CD4-positive, alpha-beta memory T cell (primary cell): ENCODE results near the gene SNX33. TPM values are rescaled to one million over a fixed set of nuclear protein-coding genes. Genes with fewer than 3 reads are reported as not detected.
A peak's percentile ranks its signal among the peaks of the same experiment; 100 is the strongest.
"Not testable (repeated sequence)": the region's sequence is repeated elsewhere in the genome, so short reads cannot be mapped to it uniquely, and the experiment has no call there.

ENCODE experiments used
- CTCF ChIA-PET: fragments of 350-600 bp; sonication (Branson Sonifier 250); formaldehyde crosslinking; loops from one replicate; lab custom pipeline; 2021; ENCODE audit warnings: inconsistent platforms; ENCODE audit not compliant: partially characterized antibody; lab: Charles Lee
- POLR2A ChIA-PET: fragments of 350-600 bp; sonication (Branson Sonifier 250); formaldehyde crosslinking; loops from one replicate; lab custom pipeline; 2021; ENCODE audit not compliant: partially characterized antibody; lab: Charles Lee
- DNase-seq, 5 donors: peaks; one replicate each; pipeline versions ENCODE4 v3.0.0 to v3.0.0-alpha.2; 2020 to 2022; ENCODE audit warnings: mixed read lengths in 1 of 5
- H3K27ac ChIP-seq: one replicate; pipeline ENCODE4 v1.7.0; 2013; ENCODE audit warnings: low read depth, low read length
- H3K27me3 ChIP-seq: 2 replicates; pipeline ENCODE4 v1.7.0; 2013; ENCODE audit warnings: mild to moderate bottlenecking, low read length, moderate library complexity; ENCODE audit not compliant: insufficient read depth
- H3K36me3 ChIP-seq: 2 replicates; pipeline ENCODE4 v1.7.0; 2013; ENCODE audit warnings: mild to moderate bottlenecking, low read length, moderate library complexity; ENCODE audit not compliant: insufficient read depth
- H3K4me1 ChIP-seq: 2 replicates; pipeline ENCODE4 v1.7.0; 2013; ENCODE audit warnings: mild to moderate bottlenecking, low read length, moderate library complexity; ENCODE audit not compliant: insufficient read depth
- H3K4me3 ChIP-seq, 2 donors: one replicate each; pipeline ENCODE4 v1.7.0; 2013; ENCODE audit warnings: low read length in 2 of 2, mild to moderate bottlenecking in 1 of 2
- H3K9me3 ChIP-seq, 2 donors: one replicate each; pipeline ENCODE4 v1.7.0; 2013; ENCODE audit warnings: low read length in 2 of 2, control low read depth in 1 of 2; ENCODE audit not compliant: control insufficient read depth in 1 of 2
- H3K27ac Mint-ChIP-seq, 7 donors: one replicate each; pipeline ENCODE4 v1.8.0; 2020 to 2021; ENCODE audit warnings: mixed read lengths in 7 of 7, mild to moderate bottlenecking in 6 of 7, inconsistent platforms in 3 of 7, moderate library complexity in 3 of 7
- H3K27me3 Mint-ChIP-seq, 2 donors: one replicate each; pipeline ENCODE4 v1.8.0; 2020 to 2021; ENCODE audit warnings: mixed read lengths in 2 of 2
- H3K36me3 Mint-ChIP-seq, 2 donors: one replicate each; pipeline ENCODE4 v1.8.0; 2020 to 2021; ENCODE audit warnings: mixed read lengths in 2 of 2, inconsistent platforms in 1 of 2, mild to moderate bottlenecking in 1 of 2
- H3K4me1 Mint-ChIP-seq, 4 donors: one replicate each; pipeline ENCODE4 v1.8.0; 2020 to 2021; ENCODE audit warnings: mixed read lengths in 4 of 4, mild to moderate bottlenecking in 1 of 4
- H3K4me3 Mint-ChIP-seq, 8 donors: one replicate each; pipeline ENCODE4 v1.8.0; 2020 to 2021; ENCODE audit warnings: mixed read lengths in 8 of 8, mild to moderate bottlenecking in 7 of 8, moderate library complexity in 6 of 8, inconsistent platforms in 3 of 8
- H3K9me3 Mint-ChIP-seq, 8 donors: one replicate each; pipeline ENCODE4 v1.8.0; 2020 to 2021; ENCODE audit warnings: mixed read lengths in 8 of 8, mild to moderate bottlenecking in 5 of 8, inconsistent platforms in 3 of 8, moderate library complexity in 1 of 8
- intact Hi-C: fragments of 100-400 bp; cut with micrococcal nuclease; formaldehyde crosslinking; loops from one replicate; pipeline ENCODE4 v1.15.1; 2023
- polyA plus RNA-seq, 2 donors: library from polyadenylated mRNA; unstranded; fragments of 300-500 nt; fragmentation: Illumina TruSeq; gene quantifications; one replicate each; pipeline ENCODE4 v1.2.3, GENCODE V29; 2021
- total RNA-seq, 2 experiments: library from RNA; stranded (reverse); gene quantifications; one replicate each; pipeline ENCODE4 v1.2.3, GENCODE V29; 2021

Gene SNX33
- total and polyA plus RNA-seq, 4 experiments from 2014 or later: 0.33 to 3.8 (median 2.6) TPM

DNA sequence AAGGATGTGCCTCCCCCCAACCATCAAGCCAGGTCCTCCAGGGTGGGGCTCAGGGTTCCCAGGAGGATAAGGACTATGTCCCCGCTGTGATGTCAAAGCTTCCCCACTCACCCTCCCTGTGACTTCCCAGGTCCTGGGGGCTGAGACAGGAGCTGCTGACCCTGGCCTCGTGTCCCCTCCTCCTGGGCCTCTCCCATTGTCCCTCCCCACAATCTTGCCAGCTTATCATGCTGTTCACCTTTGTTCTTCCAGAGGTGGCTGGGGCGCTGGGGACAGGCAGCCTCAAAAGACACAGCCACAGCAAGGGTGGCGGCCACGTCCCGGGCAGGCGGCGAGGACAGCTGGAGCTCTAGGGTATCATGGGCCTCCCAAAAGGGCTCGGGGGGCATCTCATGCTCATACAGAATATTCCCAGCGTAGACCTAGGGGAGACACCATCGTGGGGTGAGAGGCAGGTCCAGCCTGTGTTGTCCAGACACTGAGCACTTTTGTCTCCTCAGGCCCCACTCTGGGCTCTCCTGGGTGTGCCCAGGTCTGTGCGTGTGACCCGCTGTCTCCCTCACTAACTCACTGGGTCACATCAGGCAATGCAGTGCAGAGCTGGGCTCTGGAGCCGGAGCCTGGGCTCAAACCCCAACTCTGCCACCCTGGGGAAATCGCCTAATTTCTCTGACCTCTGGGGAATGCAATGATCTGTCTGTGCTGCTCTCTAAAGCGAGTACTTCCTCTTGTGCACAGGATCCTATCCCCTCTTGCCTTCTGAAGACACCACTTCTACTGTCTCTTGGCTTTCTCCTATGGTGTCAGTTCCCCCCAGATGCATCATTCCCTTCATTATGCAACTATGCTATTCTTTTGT is 30.0 kb downstream of the SNX33 start:
- Mint-ChIP-seq H3K9me3 (no peaks in the 10 kb centered on the region), H3K4me1 (no peaks in the 10 kb centered on the region), H3K36me3 (no peaks in the 10 kb centered on the region), H3K4me3 (no peak overlapping the region), H3K27me3 (no peaks in the 10 kb centered on the region), H3K27ac (no peak overlapping the region)
- H3K36me3 ChIP-seq: no peaks in the 10 kb centered on the region
- ChIA-PET POLR2A (interaction anchor here (0.8 kb wide), 1 partner anchor 99 kb away, joined by 3 read pairs; the partner anchor contains the start of gene PTPN9), CTCF (no interaction called here)
- no peaks in the 10 kb centered on the region for H3K4me1 ChIP-seq
- no peaks in the 10 kb centered on the region for H3K27me3 ChIP-seq
- DNase-seq: no peak
- no peaks in the 10 kb centered on the region for H3K9me3 ChIP-seq
- H3K4me3 ChIP-seq: no peak overlapping the region
- intact Hi-C loops: no loop called here
- H3K27ac ChIP-seq: no peak overlapping the region

- H3K27me3 Mint-ChIP-seq, H3K27me3 ChIP-seq, CTCF ChIA-PET, H3K4me1 ChIP-seq, H3K9me3 Mint-ChIP-seq, intact Hi-C loops, DNase-seq, H3K4me3 ChIP-seq, H3K36me3 ChIP-seq, H3K4me3 Mint-ChIP-seq, H3K4me1 Mint-ChIP-seq, H3K27ac ChIP-seq, H3K9me3 ChIP-seq, H3K36me3 Mint-ChIP-seq: not testable (repeated sequence)
- peak overlapping the region in 1 of 7 donors; percentile 29 for H3K27ac Mint-ChIP-seq
- POLR2A ChIA-PET: interaction anchor here (0.8 kb wide), 1 partner anchor 99 kb away, joined by 3 read pairs; the partner anchor contains the start of gene PTPN9
These were observed 30.6 kb downstream of the SNX33 start for GRCh38 chr15:75678324-75678690.

GRCh38 chr15:75680007-75680789 is 32.5 kb downstream of the SNX33 start:
- no peak for DNase-seq
- POLR2A ChIA-PET: interaction anchor here (1.4 kb wide), 1 partner anchor 312 kb away, joined by 3 read pairs; the partner anchor contains the start of gene MAN2C1
- Histone ChIP-seq H3K36me3 (no peaks in the 10 kb centered on the region), H3K4me1 (no peaks in the 10 kb centered on the region), H3K4me3 (no peak overlapping the region), H3K27me3 (no peaks in the 10 kb centered on the region), H3K9me3 (no peaks in the 10 kb centered on the region), H3K27ac (no peak overlapping the region)
- intact Hi-C loops: loop anchor here (5.0 kb wide), 1 partner anchor 83 kb away; no protein-coding TSS in a partner anchor
- no peaks in the 10 kb centered on the region for H3K4me1 Mint-ChIP-seq
- CTCF ChIA-PET: interaction anchor here (0.8 to 3.8 kb wide), 3 partner anchors 171 to 312 kb away, joined by 3 to 23 read pairs (median 3); partner anchors contain the start of gene MAN2C1
- no peak overlapping the region for H3K27ac Mint-ChIP-seq
- H3K9me3 Mint-ChIP-seq: peaks cover 0 to 2% (median 0%) of the 10 kb centered on the region in 8 donors
- no peaks in the 10 kb centered on the region for H3K27me3 Mint-ChIP-seq
- H3K4me3 Mint-ChIP-seq: no peak overlapping the region
- no peaks in the 10 kb centered on the region for H3K36me3 Mint-ChIP-seq

GRCh38 chr15:75682181-75683135 is 34.7 kb downstream of the SNX33 start:
- no peak for DNase-seq
- no peaks in the 10 kb centered on the region for H3K36me3 Mint-ChIP-seq
- H3K4me3 Mint-ChIP-seq: no peak overlapping the region
- no peaks in the 10 kb centered on the region for H3K27me3 Mint-ChIP-seq
- no peak overlapping the region for H3K27ac Mint-ChIP-seq
- H3K4me3 ChIP-seq: no peak overlapping the region
- no peaks in the 10 kb centered on the region for H3K27me3 ChIP-seq
- H3K4me1 ChIP-seq: no peaks in the 10 kb centered on the region
- no peaks in the 10 kb centered on the region for H3K36me3 ChIP-seq
- H3K4me1 Mint-ChIP-seq: no peaks in the 10 kb centered on the region
- ChIA-PET POLR2A (interaction anchor here (1.3 to 1.9 kb wide), 2 partner anchors 43 to 315 kb away, joined by 3 to 5 read pairs; partner anchors contain the start of gene IMP3), CTCF (interaction anchor here (0.6 to 4.5 kb wide), 7 partner anchors 14 to 315 kb away, joined by 3 to 23 read pairs (median 3); partner anchors contain the start of genes IMP3 and MAN2C1)
- no peaks in the 10 kb centered on the region for H3K9me3 ChIP-seq
- no peak overlapping the region for H3K27ac ChIP-seq
- peaks cover 0 to 2% (median 0%) of the 10 kb centered on the region in 8 donors for H3K9me3 Mint-ChIP-seq
- intact Hi-C loops: loop anchor here (5.0 kb wide), 1 partner anchor 85 kb away; no protein-coding TSS in a partner anchor

- not testable (repeated sequence) for H3K36me3 Mint-ChIP-seq, H3K4me1 ChIP-seq, H3K4me1 Mint-ChIP-seq, H3K27me3 ChIP-seq, H3K36me3 ChIP-seq, H3K9me3 ChIP-seq, H3K4me3 ChIP-seq, H3K27me3 Mint-ChIP-seq, H3K9me3 Mint-ChIP-seq, H3K27ac ChIP-seq, H3K4me3 Mint-ChIP-seq
- intact Hi-C loops: loop anchor here (5.0 kb wide), 1 partner anchor 86 kb away; no protein-coding TSS in a partner anchor
- CTCF ChIA-PET: interaction anchor here (1.0 to 4.5 kb wide), 4 partner anchors 10 to 316 kb away, joined by 3 to 23 read pairs (median 12); partner anchors contain the start of gene MAN2C1
- DNase-seq: peak; percentile 47 to 64 (median 55)
- peak overlapping the region in 1 of 7 donors; percentile 51 for H3K27ac Mint-ChIP-seq
- POLR2A ChIA-PET: interaction anchor here (1.9 kb wide), 1 partner anchor 316 kb away, joined by 5 read pairs; no protein-coding TSS in a partner anchor
These were observed 36.1 kb downstream of the SNX33 start for GRCh38 chr15:75683646-75684312.

DNA sequence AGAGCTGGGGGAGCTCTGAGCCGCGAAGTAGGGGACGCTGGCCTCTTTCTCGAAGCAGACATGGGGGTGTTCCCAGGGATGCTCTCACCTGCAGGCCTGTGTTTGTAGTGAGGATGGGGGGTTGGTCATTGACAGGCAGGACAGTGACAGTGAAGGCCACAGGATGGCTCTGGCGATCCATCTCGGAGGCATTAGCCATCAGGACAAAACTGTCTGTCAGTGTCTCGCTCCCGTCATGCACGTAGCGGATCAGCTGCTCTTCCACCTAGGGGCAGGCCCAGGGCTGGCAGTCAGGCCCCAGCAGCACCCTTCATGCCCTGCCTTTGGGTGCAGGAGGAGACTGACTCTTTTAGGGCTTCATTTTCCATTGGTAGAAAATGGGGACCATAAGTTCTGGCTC is 36.9 kb downstream of the SNX33 start:
- no peak overlapping the region for H3K27ac Mint-ChIP-seq
- no peak overlapping the region for H3K4me3 ChIP-seq
- POLR2A ChIA-PET: interaction anchor here (1.9 to 2.0 kb wide), 2 partner anchors 317 kb away, joined by 5 to 7 read pairs; no protein-coding TSS in a partner anchor
- no peak for DNase-seq
- CTCF ChIA-PET: interaction anchor here (0.6 to 4.5 kb wide), 6 partner anchors 9 to 317 kb away, joined by 3 to 20 read pairs (median 3); partner anchors contain the start of gene MAN2C1
- H3K27me3 Mint-ChIP-seq: peaks cover 0 to 3% of the 10 kb centered on the region in 2 donors
- no peaks in the 10 kb centered on the region for H3K4me1 ChIP-seq
- no peak overlapping the region for H3K27ac ChIP-seq
- H3K9me3 Mint-ChIP-seq: peaks cover 0 to 2% (median 0%) of the 10 kb centered on the region in 8 donors
- H3K36me3 ChIP-seq: no peaks in the 10 kb centered on the region
- H3K36me3 Mint-ChIP-seq: no peaks in the 10 kb centered on the region
- intact Hi-C loops: loop anchor here (5.0 kb wide), 1 partner anchor 87 kb away; no protein-coding TSS in a partner anchor
- H3K4me3 Mint-ChIP-seq: no peak overlapping the region
- H3K9me3 ChIP-seq: no peaks in the 10 kb centered on the region
- no peaks in the 10 kb centered on the region for H3K4me1 Mint-ChIP-seq
- no peaks in the 10 kb centered on the region for H3K27me3 ChIP-seq
